ENCODE results near the gene TCF7. TPM values are rescaled to one million over a fixed set of nuclear protein-coding genes. Genes with fewer than 3 reads are reported as not detected.

Gene TCF7
- total RNA-seq, 1 experiment from 2014 or later, result 13.0 TPM

- no peaks in the 10 kb centered on the region for H3K36me3 ChIP-seq (ENCODE audit: low read depth)
- intact Hi-C loops (cut with micrococcal nuclease; ENCODE audit: unreplicated experiment), result no loop called here
- no peak for DNase-seq
- ChIA-PET POLR2A (ENCODE audit: unreplicated experiment) (no interaction called here), CTCF (no interaction called here)
- H3K27me3 ChIP-seq (ENCODE audit: insufficient read depth, low read depth), result no peaks in the 10 kb centered on the region
- no peaks in the 10 kb centered on the region for H3K9me3 ChIP-seq (ENCODE audit: insufficient read depth, low read depth)
- no peak overlapping the region for H3K4me2 ChIP-seq
- H3K27ac ChIP-seq, result no peak overlapping the region
- H3K9me2 ChIP-seq (ENCODE audit: insufficient read depth), result no peaks in the 10 kb centered on the region
- H3K4me3 ChIP-seq, result no peak overlapping the region
- no peak overlapping the region for H2AFZ ChIP-seq
- H3K79me2 ChIP-seq (ENCODE audit: low read depth), result no peaks in the 10 kb centered on the region
- H3K4me1 ChIP-seq (replicated peaks; ENCODE audit: insufficient read depth), result no peaks in the 10 kb centered on the region
- no TSS peak for BruUV-seq (replicated peaks)
- TF ChIP-seq, protein P1, sequence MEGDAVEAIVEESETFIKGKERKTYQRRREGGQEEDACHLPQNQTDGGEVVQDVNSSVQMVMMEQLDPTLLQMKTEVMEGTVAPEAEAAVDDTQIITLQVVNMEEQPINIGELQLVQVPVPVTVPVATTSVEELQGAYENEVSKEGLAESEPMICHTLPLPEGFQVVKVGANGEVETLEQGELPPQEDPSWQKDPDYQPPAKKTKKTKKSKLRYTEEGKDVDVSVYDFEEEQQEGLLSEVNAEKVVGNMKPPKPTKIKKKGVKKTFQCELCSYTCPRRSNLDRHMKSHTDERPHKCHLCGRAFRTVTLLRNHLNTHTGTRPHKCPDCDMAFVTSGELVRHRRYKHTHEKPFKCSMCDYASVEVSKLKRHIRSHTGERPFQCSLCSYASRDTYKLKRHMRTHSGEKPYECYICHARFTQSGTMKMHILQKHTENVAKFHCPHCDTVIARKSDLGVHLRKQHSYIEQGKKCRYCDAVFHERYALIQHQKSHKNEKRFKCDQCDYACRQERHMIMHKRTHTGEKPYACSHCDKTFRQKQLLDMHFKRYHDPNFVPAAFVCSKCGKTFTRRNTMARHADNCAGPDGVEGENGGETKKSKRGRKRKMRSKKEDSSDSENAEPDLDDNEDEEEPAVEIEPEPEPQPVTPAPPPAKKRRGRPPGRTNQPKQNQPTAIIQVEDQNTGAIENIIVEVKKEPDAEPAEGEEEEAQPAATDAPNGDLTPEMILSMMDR (conservative IDR thresholded peaks at IDR 0.05), result no peak
- no peak for TF ChIP-seq EZH2 (IDR thresholded peaks at IDR 0.05; ENCODE audit: low read depth)
- no peaks in the 10 kb centered on the region for H4K20me1 ChIP-seq (ENCODE audit: insufficient read depth)
- H3F3A ChIP-seq (ENCODE audit: insufficient read depth, low read depth), result 0 out of 2 replicates have a peak, but pooled peaks cover 4% of the 10 kb centered on the region
Observed at GRCh38 chr5:134079748-134080581, 34.5 kb upstream of the TCF7 start.

GRCh38 chr5:134082264-134082992, 32.1 kb upstream of the TCF7 start:
- no peak for TF ChIP-seq EZH2 (IDR thresholded peaks at IDR 0.05; ENCODE audit: low read depth)
- TF ChIP-seq, protein P1 (conservative IDR thresholded peaks at IDR 0.05), result no peak
- BruUV-seq (replicated peaks), result no TSS peak
- Histone ChIP-seq H3K9me3 (ENCODE audit: insufficient read depth, low read depth) (no peaks in the 10 kb centered on the region), H3K79me2 (ENCODE audit: low read depth) (no peaks in the 10 kb centered on the region), H4K20me1 (ENCODE audit: insufficient read depth) (no peaks in the 10 kb centered on the region), H3K4me1 (replicated peaks; ENCODE audit: insufficient read depth) (no peaks in the 10 kb centered on the region), H3K36me3 (ENCODE audit: low read depth) (no peaks in the 10 kb centered on the region), H3K9me2 (ENCODE audit: insufficient read depth) (no peaks in the 10 kb centered on the region), H3K4me3 (no peak overlapping the region), H3K27ac (no peak overlapping the region), H3K27me3 (ENCODE audit: insufficient read depth, low read depth) (no peaks in the 10 kb centered on the region), H2AFZ (no peak overlapping the region), H3K4me2 (no peak overlapping the region), H3F3A (ENCODE audit: insufficient read depth, low read depth) (0 out of 2 replicates have a peak, but pooled peaks cover 4% of the 10 kb centered on the region)
- CTCF ChIA-PET, result interaction anchor here (0.6 to 1.0 kb wide), 2 partner anchors 18 kb away, joined by 3 read pairs; no protein-coding TSS in a partner anchor
- DNase-seq, result no peak
- POLR2A ChIA-PET (ENCODE audit: unreplicated experiment), result no interaction called here
- intact Hi-C loops (cut with micrococcal nuclease; ENCODE audit: unreplicated experiment), result no loop called here

DNA sequence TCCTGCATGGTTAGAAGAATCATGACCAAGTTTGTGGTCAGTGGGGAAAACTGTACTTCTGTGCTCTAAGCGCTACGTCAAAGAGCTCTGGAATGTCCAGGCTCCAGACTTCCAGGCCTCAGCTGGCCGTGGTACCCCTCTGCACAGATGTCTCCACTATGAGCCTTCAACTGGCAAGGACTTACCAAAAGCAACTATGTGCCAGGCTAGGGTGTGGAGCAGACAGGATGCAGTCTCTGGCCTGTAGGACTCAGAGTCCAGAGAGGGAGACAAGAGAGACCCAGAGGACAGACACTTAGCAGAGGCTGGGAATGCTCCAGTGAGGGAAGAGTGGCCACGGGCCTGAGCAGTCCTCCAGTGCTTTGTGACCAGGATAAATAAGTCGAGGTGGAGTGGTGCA, 31.0 kb upstream of the TCF7 start:
- no peak overlapping the region for H3K4me2 ChIP-seq

More for the DNA sequence above, 31.0 kb upstream of the TCF7 start:
- BruUV-seq (replicated peaks), result no TSS peak
- Histone ChIP-seq H3F3A (ENCODE audit: insufficient read depth, low read depth) (0 out of 2 replicates have a peak, but pooled peaks cover 4% of the 10 kb centered on the region), H2AFZ (no peak overlapping the region), H3K36me3 (ENCODE audit: low read depth) (no peaks in the 10 kb centered on the region), H3K27ac (no peak overlapping the region), H3K27me3 (ENCODE audit: insufficient read depth, low read depth) (no peaks in the 10 kb centered on the region), H4K20me1 (ENCODE audit: insufficient read depth) (no peaks in the 10 kb centered on the region), H3K9me2 (ENCODE audit: insufficient read depth) (no peaks in the 10 kb centered on the region), H3K9me3 (ENCODE audit: insufficient read depth, low read depth) (no peaks in the 10 kb centered on the region), H3K4me1 (replicated peaks; ENCODE audit: insufficient read depth) (no peaks in the 10 kb centered on the region), H3K79me2 (ENCODE audit: low read depth) (no peaks in the 10 kb centered on the region), H3K4me3 (no peak overlapping the region)
- no peak for DNase-seq
- TF ChIP-seq, protein P1 (conservative IDR thresholded peaks at IDR 0.05), result no peak
- no peak for TF ChIP-seq EZH2 (IDR thresholded peaks at IDR 0.05; ENCODE audit: low read depth)
- intact Hi-C loops (cut with micrococcal nuclease; ENCODE audit: unreplicated experiment), result no loop called here
- ChIA-PET CTCF (no interaction called here), POLR2A (ENCODE audit: unreplicated experiment) (no interaction called here)

Data from PC-9 (cell line).